Bone marrow (tissue), 2 donors: Measurements from ENCODE around the gene MOB3B.

Experiments used
- DNase-seq, 2 donors: peaks; one replicate each; lab custom pipeline; 2025; lab: John Stamatoyannopoulos, UW

The MOB3B gene

DNA sequence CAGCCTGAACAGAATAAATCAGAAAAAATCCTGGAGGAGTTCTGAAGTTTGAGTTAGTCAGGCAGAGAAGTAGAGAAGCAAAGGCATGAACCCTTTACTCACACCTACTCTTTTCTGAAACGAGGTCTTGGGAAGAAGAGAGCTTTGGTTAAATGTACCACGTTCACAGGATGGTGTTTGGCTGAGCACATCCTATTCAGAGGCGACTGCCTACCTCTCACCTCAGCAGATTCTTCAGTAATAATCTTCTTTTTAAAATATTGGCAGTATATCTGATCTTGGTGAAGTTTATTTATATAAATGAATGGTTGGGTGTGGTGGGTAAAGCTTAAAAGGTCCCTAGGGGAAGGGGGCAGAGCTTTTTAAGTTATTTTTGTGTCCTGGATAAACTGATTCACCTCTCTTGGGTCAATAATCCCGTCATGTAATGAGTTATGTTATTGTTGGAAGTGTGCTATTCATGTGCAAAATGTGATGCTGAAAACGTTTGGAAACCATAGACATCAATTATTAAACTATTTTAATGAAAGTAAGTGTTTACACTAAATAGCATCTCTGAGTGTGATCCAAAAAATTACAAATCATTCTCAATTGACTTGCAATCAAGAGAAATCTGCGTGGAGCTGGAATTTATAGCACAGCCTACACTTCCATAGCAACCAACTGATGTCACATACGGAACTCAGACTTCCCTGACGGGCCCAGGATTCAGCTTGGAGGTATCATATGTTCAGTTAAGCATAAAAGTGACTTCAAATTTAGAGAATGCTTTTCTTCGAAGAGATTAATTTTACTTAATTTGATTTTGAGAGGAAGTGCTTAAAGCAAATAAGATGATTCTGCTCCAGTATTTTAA lies 138.3 kb downstream of the MOB3B start:
- no peak for DNase-seq

GRCh38 chr9:27388150-27388549 lies 141.5 kb downstream of the MOB3B start:
- DNase-seq, result no peak

- no peak for DNase-seq
Observed at GRCh38 chr9:27387722-27388121, 141.9 kb downstream of the MOB3B start.

DNA sequence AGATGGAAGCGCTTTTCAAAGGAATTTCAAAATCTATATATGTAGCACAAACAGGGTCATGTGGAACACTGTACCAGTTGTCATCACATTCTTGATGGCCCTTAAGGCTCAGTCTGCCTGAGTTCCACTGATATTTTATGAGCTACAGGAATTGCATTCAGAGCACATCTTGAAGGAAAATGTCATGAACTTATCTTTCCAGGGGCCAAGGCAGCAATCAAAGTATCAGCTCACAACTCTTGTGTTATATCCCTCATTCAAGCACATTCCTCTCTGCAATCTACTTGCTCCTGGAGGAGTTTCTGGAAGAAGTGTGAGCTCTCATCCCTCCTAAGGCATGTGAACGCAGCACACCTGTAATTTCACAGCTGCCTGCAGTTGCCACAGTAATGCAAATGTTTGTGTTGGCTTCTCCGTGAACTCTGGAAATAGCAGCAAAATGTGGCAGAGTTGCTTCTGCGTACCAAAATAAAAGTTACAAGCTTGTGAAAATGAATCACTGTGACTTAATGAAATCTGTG lies 143.0 kb downstream of the MOB3B start:
- DNase-seq, result no peak

DNA sequence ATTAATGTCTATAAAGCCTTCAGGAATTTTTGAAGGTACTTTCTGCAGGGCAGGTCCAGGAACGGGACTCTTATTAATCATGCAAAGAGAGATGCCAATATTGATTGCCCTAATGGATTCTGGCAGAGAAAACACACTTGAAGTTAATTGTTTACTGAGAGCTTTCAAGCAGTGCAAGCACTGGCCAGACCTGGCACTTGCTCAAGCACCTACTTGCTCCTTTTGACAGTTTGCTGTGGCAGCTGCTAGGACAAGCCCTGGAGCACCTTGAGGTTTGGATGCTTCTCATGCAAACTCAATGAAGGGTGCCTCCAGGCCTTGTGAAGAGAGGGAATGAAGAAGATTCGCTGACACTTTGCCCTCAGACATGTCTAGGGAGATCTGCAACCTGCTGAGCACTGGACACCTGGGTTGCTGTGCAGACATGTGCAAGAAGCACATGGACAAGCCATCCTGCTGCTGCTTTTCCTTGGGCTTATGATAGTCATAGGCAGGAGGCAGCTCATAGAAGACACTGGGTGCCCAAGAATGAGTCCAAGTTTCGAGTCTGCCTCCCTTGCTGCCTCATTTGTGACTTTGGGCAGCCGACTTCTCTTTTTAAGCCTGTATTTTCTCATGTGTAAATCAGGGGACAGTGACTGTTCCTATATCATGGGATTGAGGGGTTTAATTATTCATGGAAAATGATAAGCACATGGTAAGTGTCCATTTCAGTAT lies 143.8 kb downstream of the MOB3B start:
- DNase-seq, result no peak

- no peak for DNase-seq
Observed at GRCh38 chr9:27384262-27385014, 145.2 kb downstream of the MOB3B start.

GRCh38 chr9:27383524-27383923 lies 146.1 kb downstream of the MOB3B start:
- no peak for DNase-seq

DNA sequence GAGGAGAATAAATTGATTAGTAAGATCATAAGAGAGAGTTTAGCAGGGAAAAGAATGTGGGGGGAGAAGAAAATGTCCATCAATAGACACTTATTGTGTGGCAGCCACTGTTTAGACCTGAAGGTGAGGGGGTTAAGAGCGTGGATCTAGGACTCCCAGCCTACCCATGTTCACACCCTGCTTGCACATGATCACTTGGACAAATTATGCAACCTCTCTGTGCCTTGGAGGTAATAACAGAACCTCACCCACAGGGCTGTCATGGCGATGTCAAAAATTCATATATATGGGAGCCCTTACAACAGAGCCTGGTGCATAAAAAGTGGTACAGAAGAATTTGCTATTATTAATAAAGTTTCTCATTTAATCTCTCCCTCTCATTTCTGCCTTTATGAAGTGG lies 146.6 kb downstream of the MOB3B start:
- no peak for DNase-seq

GRCh38 chr9:27382308-27382707 lies 147.3 kb downstream of the MOB3B start:
- DNase-seq, result no peak

GRCh38 chr9:27379311-27380251 lies 150.0 kb downstream of the MOB3B start:
- no peak for DNase-seq

- no peak for DNase-seq
Observed at GRCh38 chr9:27377811-27378456, 151.7 kb downstream of the MOB3B start.

DNA sequence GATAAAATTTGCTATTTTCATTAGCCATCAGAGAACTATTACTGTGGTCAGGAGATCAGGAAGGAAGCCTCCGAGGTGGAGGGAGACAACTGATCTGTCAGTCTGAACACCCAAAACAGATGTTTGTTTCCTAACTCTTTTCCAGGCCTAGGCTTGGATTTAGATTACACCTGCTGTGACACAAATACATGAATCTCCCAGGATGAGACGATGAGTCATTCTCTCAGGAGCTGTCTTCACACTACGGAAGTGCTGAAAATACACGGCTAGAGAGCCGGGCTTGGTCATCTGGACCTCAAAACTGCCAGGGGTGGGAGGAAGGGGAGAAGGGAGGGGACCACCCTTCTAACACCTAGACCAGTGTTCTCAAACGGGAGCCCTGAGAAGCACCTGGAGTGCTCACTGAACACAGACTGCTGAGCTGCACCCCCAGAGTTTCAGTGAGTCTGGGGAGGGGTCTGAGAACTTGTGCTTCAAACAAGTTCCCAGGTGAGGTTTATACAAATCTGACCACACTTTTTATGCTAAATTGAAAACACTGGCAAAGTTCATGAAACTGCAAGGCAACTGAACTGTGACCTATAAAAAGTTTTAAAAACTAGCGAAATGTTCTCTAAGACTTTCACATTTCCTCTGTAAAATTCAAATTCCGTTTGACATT lies 152.3 kb downstream of the MOB3B start:
- no peak for DNase-seq

DNA sequence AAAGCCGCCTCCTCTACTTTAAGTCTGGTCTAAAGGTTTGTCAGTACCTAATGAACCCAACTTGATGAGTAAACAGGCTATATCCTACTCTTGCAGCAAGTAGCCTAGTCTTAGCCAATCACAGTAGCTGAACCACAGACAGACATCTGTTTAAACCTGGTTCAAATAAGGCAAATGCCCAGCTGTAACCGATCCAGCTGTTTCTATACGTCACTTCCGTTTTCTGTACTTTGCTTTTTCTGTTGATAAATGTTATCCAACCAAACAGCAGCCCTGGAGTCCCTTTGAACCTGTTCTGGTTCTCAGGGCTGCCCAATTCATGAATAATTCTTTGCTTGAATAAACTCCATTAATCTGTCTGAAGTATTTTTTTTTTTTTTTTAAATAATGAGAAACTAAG lies 155.8 kb downstream of the MOB3B start:
- DNase-seq, result no peak

GRCh38 chr9:27372615-27373014 lies 157.0 kb downstream of the MOB3B start:
- no peak for DNase-seq

GRCh38 chr9:27371382-27371781 lies 158.2 kb downstream of the MOB3B start:
- DNase-seq, result no peak

- no peak for DNase-seq
Observed at GRCh38 chr9:27369591-27369990, 160.0 kb downstream of the MOB3B start.

DNA sequence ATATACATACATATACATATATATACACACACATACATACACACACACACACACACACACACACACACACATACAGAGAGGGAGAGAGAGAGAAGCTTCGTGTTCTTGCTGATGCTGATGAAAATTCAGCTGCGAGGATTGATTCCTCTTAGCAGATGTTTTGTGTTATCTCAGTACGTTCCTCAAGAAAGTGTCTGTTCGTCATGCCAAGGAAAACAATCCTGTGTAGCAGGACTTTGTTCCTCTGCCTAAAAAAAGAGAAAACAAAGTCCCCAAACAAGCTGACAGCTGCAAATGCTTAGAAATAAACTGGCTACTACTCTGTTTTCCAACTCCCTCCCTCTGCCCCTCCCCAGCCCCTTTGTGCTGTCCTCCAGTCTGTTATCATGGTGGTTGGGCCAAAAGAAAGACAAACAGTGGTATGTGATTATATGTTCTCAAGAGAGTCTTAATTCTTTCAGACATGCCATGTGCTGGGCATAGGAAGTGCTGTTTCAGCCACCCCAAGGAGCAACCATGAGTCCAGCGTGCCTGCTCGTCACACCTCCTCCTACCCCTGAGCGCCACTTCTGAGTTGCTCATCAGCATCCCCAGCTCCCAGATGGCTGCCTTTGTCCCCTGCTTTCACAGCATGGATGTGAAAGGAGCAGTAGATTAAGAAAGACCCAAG lies 161.2 kb downstream of the MOB3B start:
- no peak for DNase-seq

- DNase-seq, result no peak
Observed at GRCh38 chr9:27367921-27368315, 161.7 kb downstream of the MOB3B start.

- DNase-seq, result no peak
Observed at GRCh38 chr9:27367175-27367798, 162.3 kb downstream of the MOB3B start.
